Activated B cell treated with CpG ODN at 0.5 μM for 24 hours (primary cell): ENCODE data around the gene XRCC2. TPM values are rescaled to one million over a fixed set of nuclear protein-coding genes. Genes with fewer than 3 reads are reported as not detected.
"Not testable (repeated sequence)": the region's sequence is repeated elsewhere in the genome, so short reads cannot be mapped to it uniquely, and the experiment has no call there.

Experiments
- ATAC-seq: fragments of 200-7000 bp; cut with Tn5 transposase; one replicate; pipeline ENCODE4 v1.10.0; 2021; ENCODE audit warnings: low read depth, mild to moderate bottlenecking, moderate library complexity
- CTCF ChIA-PET: fragments of 350-600 bp; sonication (Branson Sonifier 250); formaldehyde crosslinking; loops from one replicate; lab custom pipeline; 2021; ENCODE audit warnings: antibody characterized with exemption; lab: Charles Lee
- POLR2A ChIA-PET: fragments of 350-600 bp; sonication (Branson Sonifier 250); formaldehyde crosslinking; loops from one replicate; lab custom pipeline; 2021; ENCODE audit warnings: antibody characterized with exemption; lab: Charles Lee
- DNase-seq: peaks from one replicate; pipeline ENCODE4 v3.0.0; 2022
- H3K27ac Mint-ChIP-seq: one replicate; pipeline ENCODE4 v1.8.0; 2020; ENCODE audit warnings: mixed read lengths
- H3K27me3 Mint-ChIP-seq: one replicate; pipeline ENCODE4 v1.8.0; 2021; ENCODE audit warnings: mixed read lengths
- H3K36me3 Mint-ChIP-seq: one replicate; pipeline ENCODE4 v1.8.0; 2021; ENCODE audit warnings: low read depth, mixed read lengths
- H3K4me1 Mint-ChIP-seq: one replicate; pipeline ENCODE4 v1.8.0; 2021; ENCODE audit warnings: mixed read lengths
- H3K4me3 Mint-ChIP-seq: one replicate; pipeline ENCODE4 v1.8.0; 2020; ENCODE audit warnings: mild to moderate bottlenecking, mixed read lengths
- H3K9me3 Mint-ChIP-seq: one replicate; pipeline ENCODE4 v1.8.0; 2020; ENCODE audit warnings: mixed read lengths
- intact Hi-C: fragments of 100-400 bp; cut with micrococcal nuclease; formaldehyde crosslinking; loops from one replicate; pipeline ENCODE4 v1.15.1; 2024
- total RNA-seq: library from RNA; stranded (reverse); gene quantifications from 2 replicates; pipeline ENCODE4 v1.2.3, GENCODE V29; 2022
- TF ChIP-seq, protein P1 (sequence below): fragments of 200-600 bp; IDR thresholded peaks from one replicate; pipeline ENCODE4 v1.8.0; 2022; ENCODE audit warnings: antibody characterized with exemption, mild to moderate bottlenecking

Gene XRCC2
- total RNA-seq, 1 donor from 2014 or later, result 2.3 TPM

DNA sequence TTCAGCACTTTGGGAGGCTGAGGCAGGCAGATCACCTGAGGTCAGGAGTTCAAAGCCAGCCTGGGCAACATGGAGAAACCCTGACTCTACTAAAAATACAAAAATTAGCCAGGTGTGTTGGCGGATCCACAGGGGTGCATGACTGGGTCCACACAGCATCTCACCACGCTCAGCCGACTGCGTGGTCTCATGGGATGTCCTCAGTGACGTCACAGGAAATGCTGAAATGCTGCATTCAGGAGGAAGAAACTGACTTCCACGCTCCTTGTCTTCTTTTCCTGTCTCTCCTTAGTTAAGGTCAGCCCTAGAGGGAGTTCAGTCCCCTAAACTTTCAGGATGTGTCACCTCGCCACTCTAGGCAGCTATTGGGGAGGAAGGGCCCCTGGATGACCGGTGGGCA lies 42.9 kb downstream of the XRCC2 start:
- H3K9me3 Mint-ChIP-seq, result no peaks in the 10 kb centered on the region
- no peak for ATAC-seq
- no peak overlapping the region for H3K27ac Mint-ChIP-seq

DNA sequence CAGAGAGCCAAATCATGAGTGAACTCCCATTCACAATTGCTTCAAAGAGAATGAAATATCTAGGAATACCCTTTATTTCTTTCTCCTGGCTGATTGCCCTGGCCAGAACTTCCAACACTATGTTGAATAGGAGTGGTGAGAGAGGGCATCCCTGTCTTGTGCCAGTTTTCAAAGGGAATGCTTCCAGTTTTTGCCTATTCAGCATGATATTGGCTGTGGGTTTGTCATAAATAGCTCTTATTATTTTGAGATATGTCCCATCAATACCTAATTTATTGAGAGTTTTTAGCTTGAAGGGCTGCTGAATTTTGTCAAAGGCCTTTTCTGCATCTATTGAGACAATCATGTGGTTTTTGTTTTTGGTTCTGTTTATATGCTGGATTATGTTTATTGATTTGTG lies 47.2 kb downstream of the XRCC2 start:
- H3K27ac Mint-ChIP-seq, H3K27me3 Mint-ChIP-seq, CTCF ChIA-PET, H3K36me3 Mint-ChIP-seq, POLR2A ChIA-PET, H3K9me3 Mint-ChIP-seq, DNase-seq, ATAC-seq, H3K4me3 Mint-ChIP-seq, intact Hi-C loops, H3K4me1 Mint-ChIP-seq: not testable (repeated sequence)

More for the DNA sequence above, 42.9 kb downstream of the XRCC2 start:
- ChIA-PET CTCF (no interaction called here), POLR2A (no interaction called here)
- intact Hi-C loops, result no loop called here
- no peaks in the 10 kb centered on the region for H3K36me3 Mint-ChIP-seq
- H3K4me1 Mint-ChIP-seq, result no peaks in the 10 kb centered on the region
- peaks cover 3% of the 10 kb centered on the region for H3K27me3 Mint-ChIP-seq
- no peak for DNase-seq
- H3K4me3 Mint-ChIP-seq, result no peak overlapping the region
- TF ChIP-seq, protein P1, sequence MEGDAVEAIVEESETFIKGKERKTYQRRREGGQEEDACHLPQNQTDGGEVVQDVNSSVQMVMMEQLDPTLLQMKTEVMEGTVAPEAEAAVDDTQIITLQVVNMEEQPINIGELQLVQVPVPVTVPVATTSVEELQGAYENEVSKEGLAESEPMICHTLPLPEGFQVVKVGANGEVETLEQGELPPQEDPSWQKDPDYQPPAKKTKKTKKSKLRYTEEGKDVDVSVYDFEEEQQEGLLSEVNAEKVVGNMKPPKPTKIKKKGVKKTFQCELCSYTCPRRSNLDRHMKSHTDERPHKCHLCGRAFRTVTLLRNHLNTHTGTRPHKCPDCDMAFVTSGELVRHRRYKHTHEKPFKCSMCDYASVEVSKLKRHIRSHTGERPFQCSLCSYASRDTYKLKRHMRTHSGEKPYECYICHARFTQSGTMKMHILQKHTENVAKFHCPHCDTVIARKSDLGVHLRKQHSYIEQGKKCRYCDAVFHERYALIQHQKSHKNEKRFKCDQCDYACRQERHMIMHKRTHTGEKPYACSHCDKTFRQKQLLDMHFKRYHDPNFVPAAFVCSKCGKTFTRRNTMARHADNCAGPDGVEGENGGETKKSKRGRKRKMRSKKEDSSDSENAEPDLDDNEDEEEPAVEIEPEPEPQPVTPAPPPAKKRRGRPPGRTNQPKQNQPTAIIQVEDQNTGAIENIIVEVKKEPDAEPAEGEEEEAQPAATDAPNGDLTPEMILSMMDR, result no peak

DNA sequence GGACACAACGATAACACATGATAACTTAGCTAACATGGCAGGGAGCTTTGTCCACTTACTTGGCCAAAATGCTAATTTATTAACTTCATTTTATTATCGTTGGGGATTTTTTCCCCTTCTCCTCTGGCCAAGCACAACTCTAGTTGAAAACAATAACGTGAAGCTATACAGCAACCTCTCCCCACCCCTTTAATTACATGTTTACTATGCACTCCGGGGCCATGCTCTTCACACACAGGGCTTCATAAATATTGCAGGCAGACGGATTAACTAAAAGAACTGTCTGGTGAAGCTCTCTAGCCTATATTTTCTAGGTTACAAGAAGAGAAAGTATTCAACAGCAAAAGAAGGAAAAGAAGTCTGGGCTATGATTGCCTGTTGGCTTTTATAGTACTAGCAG lies 51.7 kb downstream of the XRCC2 start:
- Mint-ChIP-seq H3K27me3 (no peaks in the 10 kb centered on the region), H3K27ac (no peak overlapping the region), H3K9me3 (no peaks in the 10 kb centered on the region), H3K4me1 (no peaks in the 10 kb centered on the region), H3K4me3 (no peak overlapping the region), H3K36me3 (no peaks in the 10 kb centered on the region)
- intact Hi-C loops, result no loop called here
- POLR2A ChIA-PET, result no interaction called here
- CTCF ChIA-PET, result no interaction called here
- TF ChIP-seq, protein P1, result no peak
- ATAC-seq, result no peak
- DNase-seq, result no peak

DNA sequence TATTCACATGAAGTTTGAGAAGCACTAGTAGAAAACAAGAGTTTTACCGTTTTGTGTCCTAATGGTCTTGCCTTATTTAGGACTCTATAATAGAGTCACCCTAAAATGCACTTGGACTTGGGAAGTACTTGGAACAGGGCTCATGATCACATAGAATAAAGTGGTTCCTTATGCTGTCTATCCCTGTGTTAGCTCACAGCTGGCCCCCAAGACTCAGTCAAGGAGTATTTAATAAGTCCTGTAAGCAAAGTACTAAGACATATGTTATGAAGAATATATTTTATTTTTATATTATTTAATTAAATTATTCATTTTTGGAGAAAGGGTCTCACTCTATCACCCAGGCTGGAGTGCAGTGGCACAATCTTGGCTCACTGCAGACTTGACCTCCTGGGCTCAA lies 54.5 kb downstream of the XRCC2 start:
- intact Hi-C loops, result no loop called here
- Mint-ChIP-seq H3K36me3 (no peaks in the 10 kb centered on the region), H3K9me3 (no peaks in the 10 kb centered on the region), H3K4me3 (no peak overlapping the region), H3K27ac (no peak overlapping the region), H3K27me3 (no peaks in the 10 kb centered on the region), H3K4me1 (no peaks in the 10 kb centered on the region)
- DNase-seq, result no peak
- CTCF ChIA-PET, result no interaction called here
- no peak for ATAC-seq
- POLR2A ChIA-PET, result no interaction called here
- TF ChIP-seq, protein P1, result no peak

DNA sequence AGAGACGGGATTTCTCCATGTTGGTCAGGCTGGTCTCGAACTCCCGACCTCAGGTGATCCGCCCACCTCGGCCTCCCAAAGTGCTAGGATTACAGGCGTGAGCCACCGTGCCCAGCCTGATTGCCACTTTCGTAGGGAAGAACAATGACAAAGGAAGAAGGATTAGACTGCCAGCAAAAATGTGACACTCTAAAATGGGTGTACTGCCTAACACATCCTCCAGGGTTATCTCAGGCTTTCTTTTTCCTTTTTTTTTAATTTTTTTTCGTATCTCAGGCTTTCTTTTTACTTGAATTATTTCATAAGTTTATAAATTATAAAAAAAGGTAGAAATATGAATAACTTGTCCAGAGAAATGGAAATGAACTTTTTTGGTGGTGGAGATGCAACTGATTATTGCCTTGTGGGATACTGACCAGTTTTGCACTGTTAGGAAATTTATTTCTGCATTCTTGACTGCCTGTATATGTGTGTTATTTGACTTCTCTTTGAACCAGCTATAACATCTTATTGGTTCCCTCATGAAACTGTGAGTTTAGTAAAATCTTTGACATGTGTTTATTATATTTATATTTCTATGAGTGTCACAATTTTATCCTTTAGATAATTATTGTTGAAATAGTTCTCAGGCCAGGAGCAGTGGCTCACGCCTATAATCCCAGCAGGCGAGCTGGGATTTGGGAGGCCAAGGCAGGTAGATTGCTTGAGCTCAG lies 56.8 kb downstream of the XRCC2 start:
- POLR2A ChIA-PET, result no interaction called here
- H3K4me3 Mint-ChIP-seq, result no peak overlapping the region
- no peaks in the 10 kb centered on the region for H3K4me1 Mint-ChIP-seq
- no peaks in the 10 kb centered on the region for H3K27me3 Mint-ChIP-seq
- no peak for DNase-seq
- H3K9me3 Mint-ChIP-seq, result no peaks in the 10 kb centered on the region
- H3K36me3 Mint-ChIP-seq, result no peaks in the 10 kb centered on the region
- CTCF ChIA-PET, result no interaction called here
- no peak for ATAC-seq
- no peak overlapping the region for H3K27ac Mint-ChIP-seq
- intact Hi-C loops, result no loop called here
- TF ChIP-seq, protein P1, result no peak
